IMR-90 (cell line): ENCODE data around the gene SLX9. TPM values are rescaled to one million over a fixed set of nuclear protein-coding genes. Genes with fewer than 3 reads are reported as not detected.

Experiments
- ATAC-seq: fragments of 200-7000 bp; cut with Tn5 transposase; 2 replicates; pipeline ENCODE4 v1.9.1; 2020; ENCODE audit warnings: low read depth, mild to moderate bottlenecking, moderate library complexity
- BruUV-seq: library from RNA; stranded (reverse); fragments of 400-500 nt; replicated peaks from 2 replicates; lab custom pipeline; 2021; lab: Mats Ljungman, UMichigan
- CTCF ChIA-PET: fragments of 300-600 bp; formaldehyde crosslinking; extraction: SDS; loops from one replicate; lab custom pipeline; 2021; ENCODE audit warnings: antibody characterized with exemption; lab: Yijun Ruan, JAX
- POLR2A ChIA-PET: fragments of 300-600 bp; sonication (Branson Sonifier 250); formaldehyde crosslinking; loops from one replicate; lab custom pipeline; 2022; ENCODE audit warnings: antibody characterized with exemption; ENCODE audit not compliant: unreplicated experiment; lab: Charles Lee
- DNase-seq: peaks from one replicate; pipeline ENCODE4 v3.0.0; 2013
- H2AFZ ChIP-seq: replicated peaks from 2 replicates; pipeline ENCODE3; 2013; ENCODE audit warnings: low read length, mild to moderate bottlenecking; ENCODE audit not compliant: poor library complexity
- H2AK5ac ChIP-seq: 2 replicates; pipeline ENCODE4 v1.6.1; 2013; ENCODE audit warnings: low read depth, low read length, inconsistent platforms
- H2AK9ac ChIP-seq: replicated peaks from 2 replicates; pipeline ENCODE3; 2013; ENCODE audit warnings: mild to moderate bottlenecking, low read depth, low read length, moderate library complexity; ENCODE audit not compliant: poor library complexity
- H2BK120ac ChIP-seq: 2 replicates; pipeline ENCODE4 v1.6.1; 2013; ENCODE audit warnings: low read depth, low read length, inconsistent platforms
- H2BK15ac ChIP-seq: 3 replicates; pipeline ENCODE4 v1.6.1; 2013; ENCODE audit warnings: low read depth, low read length, inconsistent platforms
- H2BK20ac ChIP-seq: 2 replicates; pipeline ENCODE4 v1.6.1; 2013; ENCODE audit warnings: low read depth, mild to moderate bottlenecking, inconsistent platforms, low read length, moderate library complexity
- H2BK5ac ChIP-seq: 2 replicates; pipeline ENCODE4 v1.6.1; 2013; ENCODE audit warnings: mild to moderate bottlenecking, low read depth, low read length, inconsistent platforms; ENCODE audit not compliant: poor library complexity, severe bottlenecking
- H3K14ac ChIP-seq: replicated peaks from 2 replicates; pipeline ENCODE4 v1.6.1; 2013; ENCODE audit warnings: low read depth, low read length, inconsistent platforms
- H3K18ac ChIP-seq: 2 replicates; pipeline ENCODE4 v1.6.1; 2013; ENCODE audit warnings: low read depth, low read length, control low read depth
- H3K23ac ChIP-seq: 2 replicates; pipeline ENCODE4 v1.6.1; 2013; ENCODE audit warnings: low read depth, low read length, inconsistent platforms
- H3K27ac ChIP-seq: 2 replicates; pipeline ENCODE4 v1.5.1; 2013; ENCODE audit warnings: mild to moderate bottlenecking, control low read depth, low read length; ENCODE audit not compliant: insufficient read depth
- H3K27me3 ChIP-seq: 2 replicates; pipeline ENCODE4 v1.6.1; 2013; ENCODE audit warnings: low read length; ENCODE audit not compliant: control insufficient read depth, insufficient read depth
- H3K36me3 ChIP-seq: 2 replicates; pipeline ENCODE4 v1.6.1; 2013; ENCODE audit warnings: low read length, mixed read lengths; ENCODE audit not compliant: control insufficient read depth, insufficient read depth
- H3K4ac ChIP-seq: 2 replicates; pipeline ENCODE4 v1.6.1; 2013; ENCODE audit warnings: low read depth, low read length, inconsistent platforms
- H3K4me1 ChIP-seq: 2 replicates; pipeline ENCODE4 v1.6.1; 2013; ENCODE audit warnings: low read length, mixed read lengths; ENCODE audit not compliant: control insufficient read depth, insufficient read depth
- H3K4me2 ChIP-seq: 2 replicates; pipeline ENCODE4 v1.6.1; 2013; ENCODE audit warnings: low read depth, mild to moderate bottlenecking, control low read depth, low read length, moderate library complexity
- H3K4me3 ChIP-seq: 2 replicates; pipeline ENCODE4 v1.5.1; 2013; ENCODE audit warnings: low read depth, mild to moderate bottlenecking, control low read depth, low read length, moderate library complexity; ENCODE audit not compliant: insufficient read depth
- H3K56ac ChIP-seq: 2 replicates; pipeline ENCODE4 v1.6.1; 2013; ENCODE audit warnings: low read length, inconsistent platforms; ENCODE audit not compliant: insufficient read depth; ENCODE audit errors: extremely low read depth
- H3K79me1 ChIP-seq, 2 experiments: 2 replicates each; pipeline ENCODE4 v1.6.1; 2013; ENCODE audit warnings: low read length in 2 of 2, inconsistent platforms in 1 of 2, low read depth in 1 of 2
- H3K9ac ChIP-seq: 2 replicates; pipeline ENCODE4 v1.6.1; 2013; ENCODE audit warnings: low read depth, low read length, control low read depth
- H3K9me1 ChIP-seq: 2 replicates; pipeline ENCODE4 v1.6.1; 2013; ENCODE audit warnings: low read length, inconsistent platforms; ENCODE audit not compliant: insufficient read depth
- H3K9me3 ChIP-seq: 2 replicates; pipeline ENCODE4 v1.6.1; 2013; ENCODE audit warnings: low read length; ENCODE audit not compliant: control insufficient read depth, insufficient read depth
- H4K20me1 ChIP-seq: 2 replicates; pipeline ENCODE4 v1.6.1; 2013; ENCODE audit warnings: low read length, inconsistent platforms; ENCODE audit not compliant: insufficient read depth
- H4K5ac ChIP-seq: 2 replicates; pipeline ENCODE4 v1.6.1; 2013; ENCODE audit warnings: mild to moderate bottlenecking, low read depth, low read length, control low read depth
- H4K8ac ChIP-seq, 2 experiments: 2 replicates each; pipeline ENCODE4 v1.6.1; 2013; ENCODE audit warnings: low read depth in 2 of 2, low read length in 2 of 2, control low read depth in 1 of 2, inconsistent platforms in 1 of 2
- H4K91ac ChIP-seq: 2 replicates; pipeline ENCODE4 v1.6.1; 2013; ENCODE audit warnings: low read depth, low read length, inconsistent platforms; ENCODE audit not compliant: insufficient read depth
- CEBPB ChIP-seq: IDR thresholded peaks from 2 replicates; pipeline ENCODE4 v1.6.1; 2012; ENCODE audit warnings: low read depth, low read length, improper control_type of control experiment
- CHD1 ChIP-seq: IDR thresholded peaks from 2 replicates; pipeline ENCODE4 v1.6.1; 2012; ENCODE audit warnings: low read depth, low read length, improper control_type of control experiment
- FOS ChIP-seq: fragments of 150-350 bp; IDR thresholded peaks from 2 replicates; pipeline ENCODE4 v1.6.1; 2016; ENCODE audit warnings: low read depth, low read length
- MAFK ChIP-seq: IDR thresholded peaks from 2 replicates; pipeline ENCODE4 v1.6.1; 2012; ENCODE audit warnings: low read depth, low read length, improper control_type of control experiment
- MXI1 ChIP-seq: IDR thresholded peaks from 2 replicates; pipeline ENCODE4 v1.6.1; 2012; ENCODE audit warnings: low read depth, mild to moderate bottlenecking, low read length, moderate library complexity, borderline replicate concordance
- POLR2A ChIP-seq: IDR thresholded peaks from 2 replicates; pipeline ENCODE4 v1.6.1; 2012; ENCODE audit warnings: mild to moderate bottlenecking, low read depth, low read length
- RAD21 ChIP-seq: IDR thresholded peaks from 2 replicates; pipeline ENCODE4 v1.6.1; 2012; ENCODE audit warnings: low read length, improper control_type of control experiment
- RCOR1 ChIP-seq: IDR thresholded peaks from 2 replicates; pipeline ENCODE4 v1.6.1; 2012; ENCODE audit warnings: mild to moderate bottlenecking, low read length, improper control_type of control experiment; ENCODE audit not compliant: insufficient replicate concordance
- RFX5 ChIP-seq: IDR thresholded peaks from 2 replicates; pipeline ENCODE4 v1.8.0; 2012; ENCODE audit warnings: low read depth, mild to moderate bottlenecking, low read length, moderate library complexity
- SMC3 ChIP-seq: fragments of 150-350 bp; IDR thresholded peaks from 2 replicates; pipeline ENCODE4 v1.6.1; 2016; ENCODE audit warnings: low read depth, mild to moderate bottlenecking, antibody characterized with exemption, low read length, moderate library complexity
- WGBS, 2 experiments: methylation state at CpG; one replicate each; pipeline versions ENCODE4 v1.1.5 to v1.1.7; 2013; ENCODE audit warnings: missing lambda C conversion rate in 2 of 2; ENCODE audit not compliant: insufficient read length in 1 of 2; ENCODE audit errors: extremely low coverage in 2 of 2; 5-methylcytosine and 5-hydroxymethylcytosine counted together
- dilution Hi-C: fragments of 300-500 bp; cut with HindIII; formaldehyde crosslinking; loops from one replicate; pipeline ENCODE4 v1.14.3; 2018; ENCODE audit warnings: low sequenced_read_pairs; ENCODE audit not compliant: unreplicated experiment
- in situ Hi-C: fragments of 300-500 bp; cut with MboI; formaldehyde crosslinking; loops from 3 replicates; pipeline ENCODE4 v1.14.3; 2019; ENCODE audit warnings: low sequenced_read_pairs, inconsistent platforms, mixed read lengths
- intact Hi-C: fragments of 100-400 bp; cut with micrococcal nuclease; formaldehyde crosslinking; loops from 2 replicates; pipeline ENCODE4 v1.10.0; 2022
- polyA plus RNA-seq, 3 experiments: library from polyadenylated mRNA; depleted of rRNA; stranded (reverse); fragments of >200 nt; gene quantifications; 2 replicates each; pipeline ENCODE4 v1.2.3, GENCODE V29; 2012; ENCODE audit warnings: low replicate concordance in 1 of 3
- total RNA-seq: library from RNA; depleted of rRNA; stranded (reverse); fragments of >200 nt; gene quantifications from 2 replicates; pipeline ENCODE4 v1.2.3, GENCODE V29; 2012
- TF ChIP-seq, protein P1 (sequence below): fragments of 150-350 bp; IDR thresholded peaks from 2 replicates; pipeline ENCODE4 v1.6.1; 2016; ENCODE audit warnings: low read depth, mild to moderate bottlenecking, low read length, moderate library complexity, borderline replicate concordance

The SLX9 gene
- total and polyA plus RNA-seq, 2 of the 4 experiments (the other 2 are of a cell fraction): 10.4 to 21.7 TPM

DNA sequence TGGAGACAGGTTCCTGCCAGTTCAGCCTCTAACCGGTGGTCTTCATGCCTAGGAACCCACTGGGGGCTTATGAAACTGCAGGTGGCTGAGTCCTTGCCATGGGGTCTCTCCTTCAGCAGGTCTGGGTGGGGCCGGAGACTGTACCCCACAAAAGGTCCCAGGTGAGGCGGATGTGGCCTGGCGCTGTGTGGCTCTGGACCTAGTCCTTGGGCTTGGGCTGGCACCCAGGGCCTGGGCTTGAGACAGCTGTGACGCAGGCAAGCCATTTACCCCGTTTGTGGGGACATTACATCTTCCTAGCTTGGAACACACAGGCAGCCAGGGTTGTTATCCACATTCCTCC lies 5.9 kb upstream of the SLX9 start:
- H3K4me3 ChIP-seq: no peak overlapping the region
- H3K14ac ChIP-seq: no peak overlapping the region
- 85% methylated on average over 5 of the region's 6 CpGs; no CpG with 5 or more reads in 1 of the 2 experiments for WGBS, 2 experiments
- no peak overlapping the region for H4K8ac ChIP-seq
- H2AFZ ChIP-seq: no peak overlapping the region
- no peak overlapping the region for H3K4ac ChIP-seq
- TF ChIP-seq MAFK (no peak), RAD21 (no peak), RFX5 (no peak), RCOR1 (no peak), POLR2A (no peak), MXI1 (no peak), CEBPB (no peak), FOS (no peak), CHD1 (no peak), SMC3 (no peak)
- TF ChIP-seq, protein P1, sequence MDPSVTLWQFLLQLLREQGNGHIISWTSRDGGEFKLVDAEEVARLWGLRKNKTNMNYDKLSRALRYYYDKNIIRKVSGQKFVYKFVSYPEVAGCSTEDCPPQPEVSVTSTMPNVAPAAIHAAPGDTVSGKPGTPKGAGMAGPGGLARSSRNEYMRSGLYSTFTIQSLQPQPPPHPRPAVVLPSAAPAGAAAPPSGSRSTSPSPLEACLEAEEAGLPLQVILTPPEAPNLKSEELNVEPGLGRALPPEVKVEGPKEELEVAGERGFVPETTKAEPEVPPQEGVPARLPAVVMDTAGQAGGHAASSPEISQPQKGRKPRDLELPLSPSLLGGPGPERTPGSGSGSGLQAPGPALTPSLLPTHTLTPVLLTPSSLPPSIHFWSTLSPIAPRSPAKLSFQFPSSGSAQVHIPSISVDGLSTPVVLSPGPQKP: no peak
- BruUV-seq: no TSS peak
- ChIA-PET CTCF (no interaction called here), POLR2A (no interaction called here)
- no peak overlapping the region for H2BK20ac ChIP-seq
- no peak overlapping the region for H2BK5ac ChIP-seq
- H3K18ac ChIP-seq: no peak overlapping the region
- H3K27me3 ChIP-seq: peaks cover 59% of the 10 kb centered on the region
- H3K27ac ChIP-seq: no peak overlapping the region
- H2AK5ac ChIP-seq: no peak overlapping the region
- DNase-seq (no peak), ATAC-seq (no peak)
- dilution Hi-C loops: no loop called here
- H3K79me1 ChIP-seq: peaks cover 3 to 8% of the 10 kb centered on the region in 2 experiments
- intact Hi-C loops: loop anchor here (2.0 kb wide), 1 partner anchor 133 kb away; the partner anchor contains the start of gene UBE2G2
- H2BK120ac ChIP-seq: no peak overlapping the region
- peaks cover 7% of the 10 kb centered on the region for H3K9me3 ChIP-seq
- H4K20me1 ChIP-seq: peaks cover 30% of the 10 kb centered on the region; the same call in 1 of the 2 replicates
- no peak overlapping the region for H3K4me2 ChIP-seq
- H2BK15ac ChIP-seq: no peak overlapping the region
- no peak overlapping the region for H2AK9ac ChIP-seq
- no peak overlapping the region for H3K9ac ChIP-seq
- H4K91ac ChIP-seq: no peak overlapping the region
- H3K4me1 ChIP-seq: peaks cover 13% of the 10 kb centered on the region
- no peak overlapping the region for H3K23ac ChIP-seq
- no peak overlapping the region for H4K5ac ChIP-seq
- no peaks in the 10 kb centered on the region for H3K36me3 ChIP-seq
- in situ Hi-C loops: loop anchor here (25.0 kb wide), 1 partner anchor 422 kb away; no protein-coding TSS in a partner anchor
- no peak overlapping the region for H3K56ac ChIP-seq
- peaks cover 4% of the 10 kb centered on the region; the same call in 1 of the 2 replicates for H3K9me1 ChIP-seq
